GM18502 (cell line): ENCODE results near the gene MAP2K7.
"Not testable (repeated sequence)": the region's sequence is repeated elsewhere in the genome, so short reads cannot be mapped to it uniquely, and the experiment has no call there.

Source experiments
- ATAC-seq: cut with Tn5 transposase; IDR thresholded peaks from one replicate; pipeline ENCODE4 v1.9.1; 2021; ENCODE audit warnings: mild to moderate bottlenecking; ENCODE audit not compliant: unreplicated experiment, poor library complexity

MAP2K7 gene

DNA sequence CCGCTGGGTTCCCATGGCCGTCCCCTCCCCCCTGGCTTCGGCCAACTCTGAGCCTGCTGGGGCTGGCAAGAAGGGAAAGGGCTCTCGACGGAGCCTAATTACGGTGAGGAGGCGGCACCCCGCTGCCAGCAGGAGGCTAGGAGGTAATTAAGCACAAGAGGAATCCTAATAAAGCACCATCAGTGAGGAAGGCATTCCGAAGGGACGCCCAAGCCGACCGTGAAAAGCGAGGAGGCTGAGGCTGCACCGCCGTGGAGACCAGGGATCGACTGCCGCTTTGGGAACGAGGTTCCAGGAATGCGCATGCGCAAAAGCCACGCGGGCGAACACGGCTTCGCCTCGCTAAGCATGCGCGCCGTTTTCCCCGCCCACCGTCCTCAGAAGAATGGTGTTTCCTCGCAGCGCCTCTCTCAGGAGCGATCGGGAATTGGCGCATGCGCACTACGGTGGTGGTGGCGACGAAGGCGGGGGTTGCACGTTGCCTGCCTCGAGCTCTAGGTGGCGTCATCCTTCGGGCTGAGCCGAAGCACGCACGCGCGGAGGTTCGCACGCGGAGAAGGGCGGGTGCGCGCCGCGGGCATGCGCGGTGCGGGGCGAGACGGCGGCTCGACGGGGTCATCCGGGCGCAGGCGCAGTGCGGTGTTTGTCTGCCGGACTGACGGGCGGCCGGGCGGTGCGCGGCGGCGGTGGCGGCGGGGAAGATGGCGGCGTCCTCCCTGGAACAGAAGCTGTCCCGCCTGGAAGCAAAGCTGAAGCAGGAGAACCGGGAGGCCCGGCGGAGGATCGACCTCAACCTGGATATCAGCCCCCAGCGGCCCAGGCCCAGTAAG is at the start of gene MAP2K7:
TSS of gene MAP2K7 (plus strand) at position 634 of the 830 bp plus-strand sequence. CDS start at position 702, 68 bp downstream.
- ATAC-seq: peak; percentile 80

GRCh38 chr19:7855426-7856108 is 48.1 kb upstream of the MAP2K7 start:
- no peak for ATAC-seq

GRCh38 chr19:7856109-7856591 is 47.5 kb upstream of the MAP2K7 start:
- ATAC-seq: no peak

DNA sequence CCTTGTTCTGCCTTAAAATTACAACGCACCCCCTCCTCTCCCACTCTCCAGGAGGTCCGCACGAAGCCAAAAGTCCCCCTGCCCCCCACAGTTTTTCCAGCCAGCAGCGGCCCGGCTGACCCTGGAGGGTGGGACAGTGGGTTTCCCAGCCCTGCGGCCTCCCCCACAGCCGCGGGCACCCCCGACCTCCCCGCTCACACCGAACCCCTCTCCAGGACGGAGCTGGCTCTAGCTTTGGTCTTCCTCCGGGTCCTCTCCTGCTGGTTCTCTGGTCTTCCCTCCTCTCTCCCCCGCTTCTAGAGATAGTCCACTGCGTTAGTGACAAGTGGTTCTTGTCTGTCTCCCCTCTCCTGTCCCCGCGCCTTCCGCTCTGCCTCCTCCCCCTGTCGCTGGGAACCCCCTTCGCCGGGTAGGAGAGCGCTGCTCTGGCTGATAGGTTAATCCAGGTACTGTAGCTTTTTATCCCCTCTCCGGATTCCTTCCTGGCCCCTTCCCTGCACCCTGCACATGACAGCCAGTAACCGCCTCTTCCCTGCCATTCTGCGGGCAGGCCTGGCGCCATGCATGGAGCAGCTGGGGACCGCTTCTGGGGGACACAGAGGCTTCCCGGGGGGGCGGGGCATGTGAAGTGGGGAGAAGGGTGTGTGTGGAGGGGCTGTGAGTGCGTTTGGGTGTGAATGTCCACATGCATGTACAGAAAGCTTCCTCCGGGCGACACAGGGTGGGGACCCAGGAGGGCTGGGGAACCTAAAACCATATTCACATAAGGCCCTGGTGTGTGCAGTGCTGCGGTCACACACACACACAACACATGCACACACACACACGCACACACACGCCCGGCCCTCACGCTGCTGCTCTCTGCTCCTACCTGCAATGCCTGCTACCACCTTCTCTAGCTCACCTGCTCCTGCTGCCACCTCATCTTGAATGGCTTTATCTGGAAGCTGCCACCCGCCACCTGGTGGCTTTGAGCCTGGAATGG is 46.7 kb upstream of the MAP2K7 start:
- no peak for ATAC-seq

- ATAC-seq: no peak
These were observed 46.0 kb upstream of the MAP2K7 start for GRCh38 chr19:7857727-7858108.

- no peak for ATAC-seq
These were observed 45.4 kb upstream of the MAP2K7 start for GRCh38 chr19:7858109-7858770.

DNA sequence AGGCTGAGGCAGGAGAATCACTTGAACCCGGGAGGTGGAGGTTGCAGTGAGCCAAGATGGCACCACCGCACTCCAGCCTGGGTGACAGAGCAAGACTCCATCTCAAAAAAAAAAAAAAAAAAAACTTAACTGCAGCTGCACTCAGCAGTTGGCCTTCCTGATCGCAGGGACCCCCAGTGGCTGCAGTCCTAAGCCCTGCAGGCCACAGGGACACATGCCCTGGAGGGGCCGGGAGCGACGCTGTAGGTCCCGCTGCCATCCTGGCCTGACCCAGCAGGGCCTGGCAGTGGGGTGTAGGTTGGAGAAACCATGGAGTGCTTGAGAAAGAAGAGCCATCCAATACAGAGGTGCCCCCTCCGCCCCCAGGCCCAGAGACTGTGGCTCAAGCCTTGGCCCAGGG is 44.6 kb upstream of the MAP2K7 start:
- not testable (repeated sequence) for ATAC-seq

GRCh38 chr19:7859831-7860713 is 43.6 kb upstream of the MAP2K7 start:
- no peak for ATAC-seq

DNA sequence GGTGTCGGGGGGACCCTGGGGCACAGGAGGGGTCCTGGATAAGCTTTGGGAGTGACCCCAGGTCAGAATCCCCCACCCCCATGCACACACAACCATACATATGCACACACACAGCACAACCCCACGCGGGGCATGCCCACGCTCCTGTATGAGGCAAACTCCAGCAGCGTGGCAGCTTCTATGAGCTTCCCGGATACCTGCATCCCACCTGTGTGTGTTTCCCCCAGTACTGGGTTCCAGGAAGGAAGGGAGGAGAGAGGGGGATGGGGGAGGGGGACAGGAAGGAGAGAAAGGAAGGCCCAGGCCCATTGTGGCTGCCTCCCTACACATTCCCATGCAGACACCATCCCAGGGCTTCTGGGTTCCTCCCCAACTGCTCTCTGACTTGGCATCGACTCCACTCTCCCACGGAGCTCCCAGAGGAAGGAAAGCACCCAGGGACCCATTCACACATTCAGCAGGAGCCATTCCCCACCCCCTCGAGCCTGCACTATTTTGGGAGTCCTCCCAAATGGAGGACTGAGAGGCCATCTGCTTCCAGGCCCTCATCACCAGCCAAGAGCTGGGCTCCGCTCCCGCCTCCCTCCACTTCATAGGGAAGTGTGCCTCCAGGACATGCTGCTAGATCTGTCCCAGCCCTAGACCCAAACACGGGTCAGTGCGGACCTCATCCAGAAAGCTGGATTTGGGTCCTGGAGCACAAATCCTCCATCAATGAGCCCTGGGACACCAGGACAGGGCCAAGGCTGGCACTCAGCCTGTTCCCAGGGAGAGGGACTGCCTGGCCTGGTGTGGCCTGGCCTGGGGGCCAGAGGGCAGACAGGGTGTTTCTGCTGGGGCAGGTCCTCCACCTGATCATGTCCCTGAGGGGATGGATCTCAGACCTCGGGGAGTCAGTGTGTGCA is 42.7 kb upstream of the MAP2K7 start:
- ATAC-seq: no peak

DNA sequence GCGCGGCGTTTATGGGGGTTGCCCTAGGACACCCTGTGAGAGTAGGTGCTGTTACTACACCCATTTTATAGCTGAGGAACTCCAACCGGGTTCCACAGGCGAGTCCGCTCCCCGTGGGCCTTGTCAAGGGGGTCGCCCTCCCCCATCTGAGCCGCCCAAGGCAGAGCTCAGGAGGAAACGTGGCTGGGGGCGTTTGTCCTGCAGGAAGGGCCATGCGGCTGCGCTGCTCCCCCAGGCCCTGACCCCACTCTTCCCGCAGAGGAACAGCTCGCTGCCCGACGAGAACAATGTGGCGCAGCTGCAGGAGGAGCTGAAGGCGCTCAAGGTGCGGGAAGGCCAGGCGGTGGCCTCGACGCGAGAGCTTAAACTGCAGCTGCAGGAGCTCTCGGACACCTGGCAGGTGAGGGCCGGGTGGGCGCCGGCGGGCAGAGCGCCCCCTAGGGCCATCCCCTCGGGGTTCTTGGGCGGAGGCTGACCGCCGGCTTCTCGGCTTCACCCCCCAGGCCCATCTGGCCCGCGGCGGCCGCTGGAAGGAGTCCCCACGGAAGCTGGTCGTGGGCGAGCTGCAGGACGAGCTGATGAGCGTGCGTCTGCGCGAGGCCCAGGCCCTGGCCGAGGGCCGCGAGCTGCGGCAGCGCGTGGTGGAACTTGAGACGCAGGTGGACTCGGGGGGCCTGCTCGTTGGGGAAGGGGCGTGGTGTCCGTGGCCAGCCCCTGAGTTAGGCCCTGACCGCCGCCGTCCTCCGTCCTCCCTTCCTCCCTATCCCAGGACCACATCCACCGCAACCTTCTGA is 41.9 kb upstream of the MAP2K7 start:
- ATAC-seq: no peak

DNA sequence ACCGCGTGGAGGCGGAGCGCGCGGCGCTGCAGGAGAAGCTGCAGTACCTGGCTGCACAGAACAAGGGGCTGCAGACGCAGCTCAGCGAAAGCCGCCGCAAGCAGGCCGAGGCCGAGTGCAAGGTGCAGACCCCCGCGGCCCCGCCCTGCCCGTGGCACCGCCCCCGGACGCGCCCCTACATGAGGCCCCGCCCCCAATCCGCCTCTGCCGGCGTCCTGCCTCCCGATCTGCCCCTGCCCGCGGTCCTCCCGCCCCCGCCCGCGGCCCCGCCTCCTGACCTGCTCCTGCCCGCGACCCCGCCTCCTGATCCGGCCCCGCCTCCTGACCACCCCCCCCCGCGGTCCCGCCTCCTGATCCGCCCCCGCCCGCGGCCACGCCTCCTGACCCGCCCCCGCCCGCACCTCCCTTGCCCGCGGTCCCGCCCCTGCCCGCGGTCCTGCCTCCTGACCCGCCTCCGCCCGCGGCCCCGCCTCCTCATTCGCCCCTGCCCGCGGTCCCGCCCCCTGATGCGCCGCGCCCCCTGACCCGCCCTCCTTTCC is 41.2 kb upstream of the MAP2K7 start:
- ATAC-seq: no peak

DNA sequence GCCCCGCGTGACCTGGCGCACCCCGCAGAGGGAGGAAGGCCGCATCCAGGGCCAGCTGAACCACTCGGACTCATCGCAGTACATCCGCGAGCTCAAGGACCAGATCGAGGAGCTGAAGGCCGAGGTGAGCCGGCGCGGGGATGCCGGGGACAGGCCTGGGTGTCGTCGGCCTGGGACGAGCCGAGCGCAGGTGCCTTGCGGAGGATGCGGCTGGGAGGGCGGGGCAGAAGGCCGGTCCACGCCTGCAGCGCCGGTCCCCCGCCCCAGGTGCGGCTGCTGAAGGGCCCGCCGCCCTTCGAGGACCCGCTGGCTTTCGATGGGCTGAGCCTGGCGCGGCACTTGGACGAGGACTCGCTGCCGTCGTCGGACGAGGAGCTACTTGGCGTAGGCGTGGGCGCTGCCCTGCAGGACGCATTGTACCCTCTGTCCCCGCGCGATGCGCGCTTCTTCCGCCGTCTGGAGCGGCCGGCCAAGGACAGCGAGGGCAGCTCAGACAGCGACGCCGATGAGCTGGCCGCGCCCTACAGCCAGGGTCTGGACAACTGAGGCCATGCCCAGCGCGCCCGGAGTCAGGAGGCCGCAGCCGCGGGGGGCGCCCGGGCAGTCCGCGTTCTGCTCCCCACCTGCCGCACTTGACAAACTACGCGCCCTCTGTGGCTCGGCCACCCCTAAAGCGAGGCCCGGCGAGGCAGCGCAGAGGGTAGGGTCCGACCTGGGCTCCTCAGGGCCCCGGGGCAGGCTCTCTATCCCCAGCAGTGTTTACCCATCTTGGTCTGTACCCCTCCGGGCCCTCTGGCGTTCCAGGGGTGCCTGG is 40.3 kb upstream of the MAP2K7 start:
- ATAC-seq: no peak

DNA sequence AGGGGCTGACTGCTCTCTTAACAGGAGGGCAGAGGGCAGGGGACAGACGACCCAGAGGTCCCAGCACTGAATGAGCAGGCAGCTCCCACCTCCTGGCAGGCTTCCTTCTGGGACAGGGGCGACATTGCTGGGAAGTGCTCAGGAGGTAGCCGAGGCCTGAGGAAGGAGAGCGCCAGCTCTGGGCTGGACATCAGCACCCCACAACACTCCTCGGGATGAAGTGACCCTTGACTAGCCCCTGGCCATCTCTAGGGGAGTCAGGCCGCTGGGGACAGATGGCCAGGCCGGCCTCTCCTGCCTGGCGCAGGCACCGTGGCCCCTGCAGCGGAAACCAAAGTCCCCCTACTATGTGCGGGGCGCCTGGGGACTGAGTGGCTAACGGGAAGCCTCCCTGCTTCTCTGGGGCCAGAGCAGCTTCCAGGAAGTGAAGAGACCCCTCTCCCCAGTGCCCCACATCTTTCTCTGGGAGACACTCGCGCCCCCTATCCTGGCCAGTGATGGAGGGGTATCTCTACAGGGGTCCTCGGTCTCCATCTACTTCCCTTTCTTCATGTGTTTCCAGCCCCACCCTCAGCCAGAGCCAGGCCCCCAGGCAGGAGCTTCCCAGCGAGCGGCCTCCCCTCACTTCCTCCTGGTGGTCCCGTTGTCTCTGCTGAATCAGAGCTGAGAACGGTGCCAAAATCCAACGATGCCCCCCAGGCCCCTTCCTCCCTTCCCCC is 39.5 kb upstream of the MAP2K7 start:
- ATAC-seq: no peak

DNA sequence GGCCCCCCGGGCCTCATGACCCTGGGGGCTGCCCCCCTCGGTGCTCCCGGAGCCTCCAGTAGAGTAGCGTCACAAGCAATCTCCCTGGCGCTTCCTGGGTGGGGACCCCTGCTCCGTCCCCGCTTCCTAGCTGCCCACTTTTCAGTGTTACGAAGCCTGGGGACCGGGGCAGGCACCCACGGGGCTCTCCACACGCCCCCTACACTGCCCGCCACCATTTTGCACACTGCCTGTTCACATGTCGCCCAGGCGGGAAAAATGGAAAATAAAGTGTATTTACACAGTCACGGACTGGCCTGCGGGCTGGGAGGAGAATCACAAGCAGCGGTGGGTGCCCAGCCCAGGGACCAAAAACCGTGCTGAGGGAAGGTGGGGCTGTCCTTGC is 39.0 kb upstream of the MAP2K7 start:
- no peak for ATAC-seq

- ATAC-seq: no peak
These were observed 38.3 kb upstream of the MAP2K7 start for GRCh38 chr19:7865262-7865911.
